MM.1S (cell line): Measurements from ENCODE around the gene DDX24.

Experiments used
- DNase-seq: peaks from one replicate; pipeline ENCODE4 v3.0.0-alpha.2; 2015
- H2AFZ ChIP-seq: fragments of 300-600 bp; sonication (generic); 2 replicates; pipeline ENCODE4 v1.6.0; 2016; ENCODE audit warnings: antibody characterized with exemption, low read length
- H3F3A ChIP-seq: fragments of 300-600 bp; sonication (generic); 2 replicates; pipeline ENCODE4 v1.6.1; 2016; ENCODE audit warnings: mild to moderate bottlenecking, antibody characterized with exemption, low read length, moderate library complexity, mixed read lengths; ENCODE audit not compliant: insufficient read depth
- H3K27ac ChIP-seq: fragments of 300-600 bp; sonication (generic); 2 replicates; pipeline ENCODE4 v1.5.1; 2016; ENCODE audit warnings: mild to moderate bottlenecking, low read length
- H3K27me3 ChIP-seq: fragments of 300-600 bp; sonication (generic); replicated peaks from 2 replicates; pipeline ENCODE4 v1.6.0; 2016; ENCODE audit warnings: low read length; ENCODE audit not compliant: insufficient read depth
- H3K36me3 ChIP-seq: fragments of 300-600 bp; sonication (generic); replicated peaks from 2 replicates; pipeline ENCODE4 v1.6.1; 2016; ENCODE audit warnings: mild to moderate bottlenecking, low read length, mixed read lengths; ENCODE audit not compliant: insufficient read depth
- H3K4me1 ChIP-seq: fragments of 300-600 bp; sonication (generic); 2 replicates; pipeline ENCODE4 v1.6.1; 2016; ENCODE audit warnings: low read length, mixed read lengths
- H3K4me2 ChIP-seq: fragments of 300-600 bp; sonication (generic); 2 replicates; pipeline ENCODE4 v1.6.0; 2016; ENCODE audit warnings: low read depth, low read length
- H3K4me3 ChIP-seq: fragments of 300-600 bp; sonication (generic); 2 replicates; pipeline ENCODE4 v1.5.1; 2016; ENCODE audit warnings: low read length, mixed read lengths
- H3K79me2 ChIP-seq: fragments of 300-600 bp; sonication (generic); 2 replicates; pipeline ENCODE4 v1.6.1; 2016; ENCODE audit warnings: mixed run types, low read length, mixed read lengths
- H3K9ac ChIP-seq: fragments of 300-600 bp; sonication (generic); 2 replicates; pipeline ENCODE4 v1.6.1; 2016; ENCODE audit warnings: low read length, mixed read lengths
- H3K9me2 ChIP-seq: fragments of 300-600 bp; sonication (generic); replicated peaks from 2 replicates; pipeline ENCODE4 v1.6.1; 2016; ENCODE audit warnings: mild to moderate bottlenecking, low read length, mixed read lengths; ENCODE audit not compliant: insufficient read depth
- H3K9me3 ChIP-seq: fragments of 300-600 bp; sonication (generic); replicated peaks from 2 replicates; pipeline ENCODE4 v1.6.1; 2016; ENCODE audit warnings: mild to moderate bottlenecking, low read length, mixed read lengths; ENCODE audit not compliant: insufficient read depth
- H4K20me1 ChIP-seq: fragments of 300-600 bp; sonication (generic); 2 replicates; pipeline ENCODE4 v1.6.1; 2016; ENCODE audit warnings: mild to moderate bottlenecking, low read length, moderate library complexity, mixed read lengths; ENCODE audit not compliant: insufficient read depth
- CTCF ChIP-seq: fragments of 300-600 bp; sonication (generic); IDR thresholded peaks from 2 replicates; pipeline ENCODE4 v1.5.1; 2016; ENCODE audit warnings: antibody characterized with exemption, low read length, mixed read lengths
- EZH2 ChIP-seq: fragments of 300-600 bp; sonication (generic); optimal IDR thresholded peaks from 2 replicates; pipeline ENCODE3; 2017; ENCODE audit warnings: low read depth, mild to moderate bottlenecking, antibody characterized with exemption, low read length, mixed read lengths
- EZH2phosphoT487 ChIP-seq: fragments of 300-600 bp; sonication (generic); IDR thresholded peaks from 2 replicates; pipeline ENCODE4 v1.6.1; 2018; ENCODE audit warnings: antibody characterized with exemption, low read length

DDX24 gene

GRCh38 chr14:94115058-94115591 is 34.1 kb upstream of the DDX24 start:
- Histone ChIP-seq H3K36me3 (no peaks in the 10 kb centered on the region), H3K9ac (no peak overlapping the region), H3K79me2 (no peaks in the 10 kb centered on the region), H3K4me3 (no peak overlapping the region), H2AFZ (no peak overlapping the region), H3K9me3 (no peaks in the 10 kb centered on the region), H3K4me2 (no peak overlapping the region), H4K20me1 (no peaks in the 10 kb centered on the region), H3K27ac (no peak overlapping the region), H3K9me2 (no peaks in the 10 kb centered on the region), H3K27me3 (no peaks in the 10 kb centered on the region), H3K4me1 (no peaks in the 10 kb centered on the region), H3F3A (no peaks in the 10 kb centered on the region)
- TF ChIP-seq EZH2phosphoT487 (no peak), CTCF (no peak), EZH2 (no peak)
- no peak for DNase-seq

- H3F3A ChIP-seq = no peaks in the 10 kb centered on the region
- TF ChIP-seq EZH2 = no peak
- TF ChIP-seq CTCF = no peak
- TF ChIP-seq EZH2phosphoT487 = no peak
- H2AFZ ChIP-seq = no peak overlapping the region
- H3K4me2 ChIP-seq = no peak overlapping the region
- no peaks in the 10 kb centered on the region for H3K79me2 ChIP-seq
- H3K4me1 ChIP-seq = no peaks in the 10 kb centered on the region
- H3K9ac ChIP-seq = no peak overlapping the region
- no peaks in the 10 kb centered on the region for H3K9me3 ChIP-seq
- H3K36me3 ChIP-seq = no peaks in the 10 kb centered on the region
- no peaks in the 10 kb centered on the region for H4K20me1 ChIP-seq
- DNase-seq = no peak
- H3K27me3 ChIP-seq = no peaks in the 10 kb centered on the region
- no peaks in the 10 kb centered on the region for H3K9me2 ChIP-seq
- H3K4me3 ChIP-seq = no peak overlapping the region
- H3K27ac ChIP-seq = no peak overlapping the region
Observed at GRCh38 chr14:94114589-94115057, 33.6 kb upstream of the DDX24 start.

GRCh38 chr14:94113908-94114588 is 33.0 kb upstream of the DDX24 start:
- H3K36me3 ChIP-seq = no peaks in the 10 kb centered on the region
- no peaks in the 10 kb centered on the region for H3K27me3 ChIP-seq
- H3F3A ChIP-seq = no peaks in the 10 kb centered on the region
- no peak overlapping the region for H3K27ac ChIP-seq
- H3K9me2 ChIP-seq = no peaks in the 10 kb centered on the region
- no peak overlapping the region for H3K9ac ChIP-seq
- no peaks in the 10 kb centered on the region for H4K20me1 ChIP-seq
- H2AFZ ChIP-seq = no peak overlapping the region
- no peak overlapping the region for H3K4me2 ChIP-seq
- TF ChIP-seq CTCF = no peak
- TF ChIP-seq EZH2phosphoT487 = no peak
- no peak overlapping the region for H3K4me3 ChIP-seq
- no peaks in the 10 kb centered on the region for H3K9me3 ChIP-seq
- no peak for DNase-seq
- no peaks in the 10 kb centered on the region for H3K4me1 ChIP-seq
- no peaks in the 10 kb centered on the region for H3K79me2 ChIP-seq
